ENCODE measurements around the gene TREML2. TPM values are rescaled to one million over a fixed set of nuclear protein-coding genes. Genes with fewer than 3 reads are reported as not detected.
"Not testable (repeated sequence)": the region's sequence is repeated elsewhere in the genome, so short reads cannot be mapped to it uniquely, and the experiment has no call there.

TREML2 gene
- total RNA-seq: not detected in 2 replicates

DNA sequence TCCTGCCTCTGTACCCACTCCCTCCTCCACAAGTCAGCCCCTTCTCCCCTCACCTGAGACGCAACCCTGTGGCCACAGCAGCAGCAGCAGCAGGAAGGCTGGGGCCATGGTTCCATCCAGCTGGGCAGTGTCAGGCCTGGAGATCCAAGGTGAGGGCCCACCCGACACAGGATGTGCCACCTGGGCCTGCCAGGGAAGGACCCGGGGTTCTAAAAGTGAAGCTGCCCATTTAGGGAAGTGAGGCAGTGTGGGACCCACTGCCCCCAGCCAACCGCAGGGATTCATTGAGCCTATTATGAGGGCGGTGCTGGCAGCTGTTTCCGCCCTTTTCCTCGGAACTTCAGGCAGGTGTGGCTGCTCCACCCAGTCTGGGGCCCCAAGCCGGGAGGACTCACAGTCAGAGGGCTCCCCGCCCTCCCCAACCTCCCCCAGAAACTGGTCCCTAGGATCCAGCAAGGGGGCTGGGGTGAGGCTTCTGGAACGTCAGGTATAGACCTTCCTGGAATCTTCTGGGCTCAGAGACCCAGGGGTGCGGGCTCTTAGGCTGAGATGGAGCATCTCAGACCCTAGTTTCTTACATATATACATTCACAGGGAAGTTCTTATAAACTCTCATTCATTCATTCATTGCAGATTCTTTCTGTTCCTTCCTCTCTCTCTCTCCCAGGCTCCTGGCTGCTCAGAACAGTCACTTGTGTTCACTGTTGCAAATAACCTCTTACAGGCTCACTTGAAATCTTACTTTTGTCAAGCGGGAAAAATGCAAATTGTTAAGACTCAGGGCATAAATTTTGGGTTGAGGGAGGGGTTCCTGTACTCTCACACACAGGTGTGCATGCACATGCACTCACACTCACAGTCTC lies at the start of gene TREML2:
TREML2 (minus strand) TSS at position 249 of the 863 bp plus-strand sequence; CDS start at position 108, 141 bp downstream.
- no peak for TF ChIP-seq CTCF (IDR thresholded peaks at IDR 0.05; ENCODE audit: insufficient read depth, low read depth, low read length)
- no peak within 1 kb of the TSS for H3K4me3 ChIP-seq (ENCODE audit: low read depth, low read length)
- DNase-seq (ENCODE audit: low read depth): no peak

DNA sequence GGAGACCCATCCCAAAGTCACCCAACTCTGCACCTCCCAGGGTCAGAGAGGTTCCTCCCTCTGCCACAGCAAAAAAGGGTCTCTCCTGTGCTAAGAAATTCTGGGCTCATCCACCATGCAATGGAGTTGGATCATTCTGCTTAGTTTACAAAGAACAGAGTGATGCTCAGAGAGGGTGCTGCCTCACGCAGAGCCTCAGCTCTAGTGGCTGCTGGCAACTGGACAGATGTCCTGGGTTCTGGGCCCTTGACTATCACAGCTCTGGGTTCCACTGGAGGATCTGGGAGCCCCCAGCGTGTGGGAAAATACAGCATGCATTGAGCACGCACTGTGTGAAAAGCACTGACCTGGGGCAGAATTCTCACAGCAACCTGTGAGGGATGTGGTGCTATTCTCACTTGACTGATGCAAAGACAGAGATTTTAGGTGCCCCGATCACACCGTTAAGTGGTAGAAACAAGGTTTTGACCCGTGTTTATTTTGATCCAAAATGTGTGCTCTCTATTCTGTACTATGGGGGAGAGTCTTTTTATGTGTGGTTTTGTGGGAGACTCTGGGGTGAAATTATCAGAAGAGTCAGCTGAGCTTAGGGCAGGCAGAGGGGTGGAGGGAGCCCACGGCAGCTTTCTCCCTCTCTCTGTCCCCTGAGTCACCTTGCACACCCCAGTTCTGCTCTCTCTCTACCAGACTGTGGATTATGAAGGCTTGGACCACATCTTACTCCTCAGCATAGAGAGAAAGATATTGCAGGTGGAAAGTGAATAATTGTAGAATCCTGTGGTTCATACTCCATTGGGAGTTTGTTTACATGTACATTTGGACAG lies 47.1 kb upstream of the TREML2 start:
- no peak for DNase-seq (ENCODE audit: low read depth)
- TF ChIP-seq CTCF (IDR thresholded peaks at IDR 0.05; ENCODE audit: insufficient read depth, low read depth, low read length): no peak
- H3K4me3 ChIP-seq (ENCODE audit: low read depth, low read length): no peak overlapping the region

GRCh38 chr6:41247288-41247865 lies 46.4 kb upstream of the TREML2 start:
- no peak for DNase-seq (ENCODE audit: low read depth)
- TF ChIP-seq CTCF (IDR thresholded peaks at IDR 0.05; ENCODE audit: insufficient read depth, low read depth, low read length): no peak
- no peak overlapping the region for H3K4me3 ChIP-seq (ENCODE audit: low read depth, low read length)

DNA sequence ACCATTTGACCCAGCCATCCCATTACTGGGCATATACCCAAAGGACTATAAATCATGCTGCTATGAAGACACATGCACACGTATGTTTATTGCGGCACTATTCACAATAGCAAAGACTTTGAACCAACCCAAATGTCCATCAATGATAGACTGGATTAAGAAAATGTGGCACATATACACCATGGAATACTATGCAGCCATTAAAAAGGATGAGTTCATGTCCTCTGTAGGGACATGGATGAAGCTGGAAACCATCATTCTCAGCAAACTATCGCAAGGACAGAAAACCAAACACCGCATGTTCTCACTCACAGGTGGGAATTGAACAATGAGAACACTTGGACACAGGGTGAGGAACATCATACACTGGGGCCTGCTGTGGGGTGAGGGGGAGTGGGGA lies 45.6 kb upstream of the TREML2 start:
- not testable (repeated sequence) for DNase-seq (ENCODE audit: low read depth)

DNA sequence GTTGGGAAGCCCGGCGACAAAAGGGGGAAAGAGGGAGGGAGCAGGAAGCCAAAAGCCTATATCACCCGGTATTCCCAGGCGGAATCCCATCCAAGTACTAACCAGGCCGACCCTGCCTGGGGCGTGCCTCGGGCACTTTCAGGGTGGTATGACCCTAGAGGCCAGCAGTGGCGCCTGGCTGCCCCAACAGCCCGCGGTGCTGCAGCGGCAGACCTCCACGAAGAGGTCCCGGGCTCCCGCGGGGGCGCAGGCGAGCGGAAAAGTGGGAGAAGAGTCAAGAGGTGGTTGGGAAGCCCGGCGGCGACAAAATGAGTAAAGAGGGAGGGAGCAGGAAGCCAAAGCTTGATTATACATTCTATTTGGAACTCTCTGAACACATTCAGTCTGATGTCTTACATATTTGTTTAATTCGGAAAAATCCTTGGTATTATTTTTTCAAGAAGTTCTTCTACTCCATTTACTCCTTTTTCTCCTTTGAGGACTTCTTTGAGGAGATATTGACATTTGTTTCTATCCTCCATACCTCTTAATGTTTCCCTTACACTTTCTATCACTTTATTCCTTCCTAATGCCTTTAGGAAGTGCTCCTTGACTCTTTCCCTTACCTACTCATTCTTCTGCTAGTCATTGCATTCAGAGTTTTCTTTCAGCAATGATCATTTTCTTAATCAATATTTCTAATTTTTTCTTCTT lies 38.7 kb upstream of the TREML2 start:
- DNase-seq (ENCODE audit: low read depth): no peak
- no peak overlapping the region for H3K4me3 ChIP-seq (ENCODE audit: low read depth, low read length)
- TF ChIP-seq CTCF (IDR thresholded peaks at IDR 0.05; ENCODE audit: insufficient read depth, low read depth, low read length): no peak

More for the DNA sequence above, 45.6 kb upstream of the TREML2 start:
- H3K4me3 ChIP-seq (ENCODE audit: low read depth, low read length): not testable (repeated sequence)

GRCh38 chr6:41237128-41237527 lies 36.2 kb upstream of the TREML2 start:
- no peak for DNase-seq (ENCODE audit: low read depth)
- no peak overlapping the region for H3K4me3 ChIP-seq (ENCODE audit: low read depth, low read length)
- TF ChIP-seq CTCF (IDR thresholded peaks at IDR 0.05; ENCODE audit: insufficient read depth, low read depth, low read length): no peak
